B cell (primary cell): ENCODE results near the gene CARD10. TPM values are rescaled to one million over a fixed set of nuclear protein-coding genes. Genes with fewer than 3 reads are reported as not detected.

ENCODE experiments used
- ATAC-seq: fragments of 200-7000 bp; cut with Tn5 transposase; one replicate; pipeline ENCODE4 v1.10.0; 2021; ENCODE audit warnings: low read depth, mild to moderate bottlenecking, moderate number of reproducible peaks, moderate library complexity
- CTCF ChIA-PET: fragments of 350-600 bp; sonication (Branson Sonifier 250); formaldehyde crosslinking; loops from one replicate; lab custom pipeline; 2021; ENCODE audit warnings: antibody characterized with exemption, inconsistent platforms; lab: Charles Lee
- POLR2A ChIA-PET: fragments of 350-600 bp; sonication (Branson Sonifier 250); formaldehyde crosslinking; loops from one replicate; lab custom pipeline; 2021; ENCODE audit warnings: antibody characterized with exemption; lab: Charles Lee
- DNase-seq: peaks from one replicate; pipeline ENCODE4 v3.0.0; 2013
- H2AFZ ChIP-seq: 2 replicates; pipeline ENCODE4 v1.6.1; 2012; ENCODE audit warnings: mild to moderate bottlenecking, low read depth, low read length; ENCODE audit not compliant: insufficient read depth, poor library complexity, severe bottlenecking
- H3K27ac ChIP-seq, 2 donors: 1 replicate in 1 of 2; 2 replicates in 1 of 2; pipeline ENCODE4 v1.5.1; 2012 to 2013; ENCODE audit warnings: low read length in 2 of 2, mild to moderate bottlenecking in 2 of 2, moderate library complexity in 1 of 2
- H3K27me3 ChIP-seq, 4 experiments: fragments of 200-600 bp in 1 of 4; sonication (generic) in 1 of 4; replicated peaks in 1 of 4; 1 replicate in 2 of 4; 2 replicates in 2 of 4; pipeline versions ENCODE4 v1.6.1 to v1.7.0; 2013 to 2016; ENCODE audit warnings: low read length in 3 of 4, mild to moderate bottlenecking in 2 of 4, mixed read lengths in 1 of 4, moderate library complexity in 1 of 4; ENCODE audit not compliant: insufficient read depth in 4 of 4, control insufficient read depth in 3 of 4; ENCODE audit errors: control extremely low read depth in 1 of 4
- H3K36me3 ChIP-seq, 2 experiments: replicated peaks in 1 of 2; 1 replicate in 1 of 2; 2 replicates in 1 of 2; pipeline versions ENCODE4 v1.6.1 to v1.7.1; 2013; ENCODE audit warnings: low read length in 1 of 2; ENCODE audit not compliant: insufficient read depth in 2 of 2, control insufficient read depth in 1 of 2; ENCODE audit errors: control extremely low read depth in 1 of 2, extremely low read depth in 1 of 2
- H3K4me1 ChIP-seq, 2 donors: fragments of 200-600 bp in 1 of 2; sonication (generic) in 1 of 2; 1 replicate in 1 of 2; 2 replicates in 1 of 2; pipeline versions ENCODE4 v1.5.1 to v1.6.1; 2013 to 2017; ENCODE audit warnings: low read length in 2 of 2; ENCODE audit not compliant: control insufficient read depth in 2 of 2, insufficient read depth in 2 of 2
- H3K4me2 ChIP-seq: replicated peaks from 2 replicates; pipeline ENCODE3; 2012; ENCODE audit warnings: mild to moderate bottlenecking, low read depth, low read length; ENCODE audit not compliant: poor library complexity, severe bottlenecking
- H3K4me3 ChIP-seq, 5 experiments: fragments of 200-600 bp in 1 of 5; sonication (generic) in 1 of 5; 1 replicate in 3 of 5; 2 replicates in 2 of 5; pipeline versions ENCODE4 v1.5.1 to v1.7.0; 2011 to 2016; ENCODE audit warnings: low read length in 4 of 5, mild to moderate bottlenecking in 4 of 5, low read depth in 2 of 5, control low read depth in 1 of 5, moderate library complexity in 1 of 5; ENCODE audit not compliant: insufficient read depth in 1 of 5; ENCODE audit errors: control extremely low read depth in 1 of 5, extremely low read depth in 1 of 5
- H3K79me2 ChIP-seq: fragments of 200-600 bp; sonication (generic); one replicate; pipeline ENCODE4 v1.6.0; 2016; ENCODE audit warnings: low read length; ENCODE audit not compliant: control insufficient read depth, insufficient read depth
- H3K9ac ChIP-seq: fragments of 200-600 bp; sonication (generic); 2 replicates; pipeline ENCODE4 v1.6.1; 2017; ENCODE audit warnings: mild to moderate bottlenecking, low read length, moderate library complexity
- H3K9me3 ChIP-seq, 3 donors: one replicate each; pipeline versions ENCODE4 v1.6.1 to v1.7.1; 2013; ENCODE audit warnings: low read length in 2 of 3; ENCODE audit not compliant: control insufficient read depth in 2 of 3, insufficient read depth in 1 of 3; ENCODE audit errors: control extremely low read depth in 1 of 3
- H4K20me1 ChIP-seq: 2 replicates; pipeline ENCODE4 v1.6.0; 2012; ENCODE audit warnings: mild to moderate bottlenecking, low read length; ENCODE audit not compliant: insufficient read depth, control insufficient read depth, poor library complexity, severe bottlenecking
- H3K27ac Mint-ChIP-seq: one replicate; pipeline ENCODE4 v1.8.0; 2021; ENCODE audit warnings: mixed read lengths
- H3K27me3 Mint-ChIP-seq: one replicate; pipeline ENCODE4 v1.8.0; 2021; ENCODE audit warnings: mixed read lengths
- H3K4me1 Mint-ChIP-seq: one replicate; pipeline ENCODE4 v1.8.0; 2021; ENCODE audit warnings: mixed read lengths
- H3K4me3 Mint-ChIP-seq: one replicate; pipeline ENCODE4 v1.8.0; 2021; ENCODE audit warnings: mixed read lengths
- H3K9me3 Mint-ChIP-seq: one replicate; pipeline ENCODE4 v1.8.0; 2022; ENCODE audit warnings: mixed read lengths; ENCODE audit not compliant: insufficient read depth
- CTCF ChIP-seq: fragments of 200-600 bp; IDR thresholded peaks from one replicate; pipeline ENCODE4 v1.8.0; 2022; ENCODE audit warnings: antibody characterized with exemption, mild to moderate bottlenecking
- EZH2 ChIP-seq: IDR thresholded peaks from 2 replicates; pipeline ENCODE4 v1.6.1; 2012; ENCODE audit warnings: borderline replicate concordance, low read depth, mild to moderate bottlenecking, moderate library complexity, low read length; ENCODE audit not compliant: insufficient read depth, poor library complexity, severe bottlenecking
- WGBS: methylation state at CpG from one replicate; pipeline ENCODE4 v1.1.5; 2013; ENCODE audit warnings: missing lambda C conversion rate; ENCODE audit not compliant: insufficient coverage; 5-methylcytosine and 5-hydroxymethylcytosine counted together
- intact Hi-C: fragments of 100-400 bp; cut with micrococcal nuclease; formaldehyde crosslinking; loops from one replicate; pipeline ENCODE4 v1.10.0; 2022
- polyA plus RNA-seq: library from polyadenylated mRNA; depleted of rRNA; stranded (reverse); fragments of >200 nt; gene quantifications from 2 replicates; pipeline ENCODE4 v1.2.3, GENCODE V29; 2012
- total RNA-seq, 2 donors: library from RNA; stranded (reverse); fragments of 120-200 nt in 1 of 2; gene quantifications; 1 replicate in 1 of 2; 2 replicates in 1 of 2; pipeline versions ENCODE4 v1.2.3 to v1.2.4, GENCODE V29; 2013 to 2022

The CARD10 gene
- total and polyA plus RNA-seq, 2 donors (not counting 1 experiment from before 2014, with no cell fraction given): not detected

- no peak for TF ChIP-seq CTCF
- TF ChIP-seq EZH2: no peak
- no peaks in the 10 kb centered on the region for H3K9me3 Mint-ChIP-seq
- Histone ChIP-seq H2AFZ (no peak overlapping the region), H3K9ac (no peak overlapping the region), H3K4me1 (peaks cover 24 to 45% of the 10 kb centered on the region in 2 donors), H3K4me2 (peak overlapping the region; percentile 99), H3K27me3 (no peaks in the 10 kb centered on the region), H3K4me3 (no peak overlapping the region), H3K9me3 (no peaks in the 10 kb centered on the region), H4K20me1 (peaks cover 19% of the 10 kb centered on the region), H3K27ac (no peak overlapping the region), H3K36me3 (peaks cover 0 to 3% of the 10 kb centered on the region in 2 experiments), H3K79me2 (peaks cover 74% of the 10 kb centered on the region)
- peak overlapping the region; percentile 98 for H3K27ac Mint-ChIP-seq
- ChIA-PET POLR2A (no interaction called here), CTCF (interaction anchor here (3.2 kb wide), 1 partner anchor 15 kb away, joined by 34 read pairs; no protein-coding TSS in a partner anchor)
- 67% methylated on average over 3 of the region's 4 CpGs for WGBS
- no peak for DNase-seq
- H3K4me3 Mint-ChIP-seq: peak overlapping the region; percentile 98
- ATAC-seq: no peak
- intact Hi-C loops: loop anchor here (10.0 kb wide), 1 partner anchor 713 kb away; the partner anchor contains the start of gene IFT27
- peaks cover 47% of the 10 kb centered on the region for H3K4me1 Mint-ChIP-seq
- no peaks in the 10 kb centered on the region for H3K27me3 Mint-ChIP-seq
Measured at GRCh38 chr22:37487571-37487970, 31.6 kb downstream of the CARD10 start.

- no peak for ATAC-seq
- peaks cover 51% of the 10 kb centered on the region for H3K4me1 Mint-ChIP-seq
- peaks cover 0 to 8% of the 10 kb centered on the region in 2 experiments for H3K36me3 ChIP-seq
- 74% methylated on average over 10 of the region's 10 CpGs for WGBS
- peaks cover 79% of the 10 kb centered on the region for H3K79me2 ChIP-seq
- H3K27me3 Mint-ChIP-seq: no peaks in the 10 kb centered on the region
- intact Hi-C loops: loop anchor here (10.0 kb wide), 1 partner anchor 712 kb away; the partner anchor contains the start of gene IFT27
- H3K9ac ChIP-seq: no peak overlapping the region
- peaks cover 23% of the 10 kb centered on the region for H4K20me1 ChIP-seq
- DNase-seq: no peak
- no peaks in the 10 kb centered on the region for H3K9me3 Mint-ChIP-seq
- peak overlapping the region; percentile 71 for H2AFZ ChIP-seq
- H3K4me3 ChIP-seq: no peak overlapping the region
- CTCF ChIA-PET: interaction anchor here (1.2 to 3.2 kb wide), 5 partner anchors 11 to 120 kb away, joined by 3 to 34 read pairs (median 9); no protein-coding TSS in a partner anchor
- POLR2A ChIA-PET: interaction anchor here (0.6 to 1.2 kb wide), 2 partner anchors 243 to 1005 kb away, joined by 3 to 11 read pairs; partner anchors contain the start of gene RAC2
- H3K27ac ChIP-seq: peak overlapping the region; percentile 48 to 93
- TF ChIP-seq CTCF: no peak
- H3K4me2 ChIP-seq: peak overlapping the region; percentile 99
- peaks cover 24 to 47% of the 10 kb centered on the region in 2 donors for H3K4me1 ChIP-seq
- peak overlapping the region; percentile 98 for H3K4me3 Mint-ChIP-seq
- no peaks in the 10 kb centered on the region for H3K9me3 ChIP-seq
- peak overlapping the region; percentile 98 for H3K27ac Mint-ChIP-seq
- no peaks in the 10 kb centered on the region for H3K27me3 ChIP-seq
Measured at GRCh38 chr22:37487129-37487528, 32.1 kb downstream of the CARD10 start.
